Keratinocyte (primary cell): Measurements from ENCODE around the gene PRKCA. TPM values are rescaled to one million over a fixed set of nuclear protein-coding genes. Genes with fewer than 3 reads are reported as not detected.

Experiments used
- DNase-seq: peaks from one replicate; pipeline ENCODE4 v3.0.0-alpha.2; 2011; ENCODE audit warnings: low read depth, missing footprints, low spot score
- FAIRE-seq: peaks from 2 replicates; lab custom pipeline; 2011; peaks lifted over from hg19 to GRCh38; lab: Jason Lieb, UNC
- H2AFZ ChIP-seq: 2 replicates; pipeline ENCODE4 v1.6.0; 2012; ENCODE audit warnings: low read length, control low read depth, inconsistent platforms; ENCODE audit not compliant: control insufficient read depth
- H3K27ac ChIP-seq: 2 replicates; pipeline ENCODE4 v1.5.1; 2011; ENCODE audit warnings: low read length; ENCODE audit not compliant: control insufficient read depth, insufficient read depth
- H3K27me3 ChIP-seq: 3 replicates; pipeline ENCODE4 v1.6.0; 2011; ENCODE audit warnings: low read length; ENCODE audit not compliant: control insufficient read depth, insufficient read depth; ENCODE audit errors: extremely low read depth
- H3K36me3 ChIP-seq, 2 experiments: 2 replicates in 1 of 2; 3 replicates in 1 of 2; pipeline ENCODE4 v1.5.1; 2011; ENCODE audit warnings: low read length in 2 of 2, mild to moderate bottlenecking in 1 of 2; ENCODE audit not compliant: control insufficient read depth in 2 of 2, insufficient read depth in 2 of 2; ENCODE audit errors: extremely low read depth in 1 of 2
- H3K4me1 ChIP-seq: 3 replicates; pipeline ENCODE4 v1.5.1; 2011; ENCODE audit warnings: low read length; ENCODE audit not compliant: control insufficient read depth, insufficient read depth; ENCODE audit errors: extremely low read depth
- H3K4me2 ChIP-seq: 3 replicates; pipeline ENCODE4 v1.6.0; 2011; ENCODE audit warnings: low read depth, low read length; ENCODE audit not compliant: control insufficient read depth, insufficient read depth; ENCODE audit errors: extremely low read depth
- H3K4me3 ChIP-seq, 3 experiments: fragments of 200-600 bp in 1 of 3; sonication (generic) in 1 of 3; 2 replicates in 2 of 3; 3 replicates in 1 of 3; pipeline ENCODE4 v1.5.1; 2011 to 2016; ENCODE audit warnings: low read length in 3 of 3, mild to moderate bottlenecking in 3 of 3, control low read depth in 2 of 3, inconsistent platforms in 1 of 3, low read depth in 1 of 3, mixed read lengths in 1 of 3, mixed run types in 1 of 3, moderate library complexity in 1 of 3; ENCODE audit not compliant: control insufficient read depth in 2 of 3, insufficient read depth in 2 of 3; ENCODE audit errors: extremely low read depth in 1 of 3
- H3K79me2 ChIP-seq: 2 replicates; pipeline ENCODE4 v1.6.0; 2012; ENCODE audit warnings: low read length; ENCODE audit not compliant: control insufficient read depth, insufficient read depth
- H3K9ac ChIP-seq: 3 replicates; pipeline ENCODE4 v1.6.0; 2011; ENCODE audit warnings: low read length; ENCODE audit not compliant: control insufficient read depth, insufficient read depth; ENCODE audit errors: extremely low read depth
- H3K9me1 ChIP-seq: 3 replicates; pipeline ENCODE4 v1.6.0; 2011; ENCODE audit warnings: low read length; ENCODE audit not compliant: control insufficient read depth, insufficient read depth; ENCODE audit errors: extremely low read depth
- H3K9me3 ChIP-seq: 2 replicates; pipeline ENCODE4 v1.5.1; 2012; ENCODE audit warnings: low read depth, low read length; ENCODE audit not compliant: control insufficient read depth
- H4K20me1 ChIP-seq: 3 replicates; pipeline ENCODE4 v1.6.0; 2011; ENCODE audit warnings: low read length; ENCODE audit not compliant: control insufficient read depth, insufficient read depth; ENCODE audit errors: extremely low read depth
- EZH2 ChIP-seq: IDR thresholded peaks from one replicate; pipeline ENCODE4 v1.6.1; 2012; ENCODE audit warnings: inconsistent platforms, mild to moderate bottlenecking, low read length, moderate library complexity
- dilution Hi-C: fragments of 300-500 bp; cut with MboI; formaldehyde crosslinking; loops from one replicate; pipeline ENCODE4 v1.7.0; 2020; ENCODE audit warnings: low sequenced_read_pairs; ENCODE audit not compliant: extremely low pct_ligation_motif_present
- polyA plus RNA-seq, 5 experiments: library from polyadenylated mRNA; depleted of rRNA in 3 of 5; stranded (reverse) in 3 of 5; stranded (forward) in 1 of 5; unstranded in 1 of 5; fragments of >200 nt; gene quantifications; 1 replicate in 1 of 5; 2 replicates in 3 of 5; 3 replicates in 1 of 5; pipeline versions ENCODE4 v1.2.1 to v1.2.3, GENCODE V29; 2011 to 2012; ENCODE audit warnings: missing spikeins in 2 of 5, low read depth in 1 of 5, low replicate concordance in 1 of 5
- TF ChIP-seq, protein P1 (sequence below), 3 experiments: IDR thresholded peaks in 1 of 3; conservative IDR thresholded peaks in 1 of 3; optimal IDR thresholded peaks in 1 of 3; 2 replicates in 2 of 3; 3 replicates in 1 of 3; pipeline versions ENCODE3 to v1.5.1; 2011; ENCODE audit warnings: low read length in 3 of 3, mild to moderate bottlenecking in 3 of 3, moderate library complexity in 2 of 3, control low read depth in 1 of 3, inconsistent platforms in 1 of 3; ENCODE audit not compliant: insufficient read depth in 2 of 3; ENCODE audit errors: extremely low read depth in 1 of 3

PRKCA gene
- polyA plus RNA-seq, 1 donor (not counting 4 experiments of a cell fraction or from before 2014, with no cell fraction given) = 3.6 TPM

DNA sequence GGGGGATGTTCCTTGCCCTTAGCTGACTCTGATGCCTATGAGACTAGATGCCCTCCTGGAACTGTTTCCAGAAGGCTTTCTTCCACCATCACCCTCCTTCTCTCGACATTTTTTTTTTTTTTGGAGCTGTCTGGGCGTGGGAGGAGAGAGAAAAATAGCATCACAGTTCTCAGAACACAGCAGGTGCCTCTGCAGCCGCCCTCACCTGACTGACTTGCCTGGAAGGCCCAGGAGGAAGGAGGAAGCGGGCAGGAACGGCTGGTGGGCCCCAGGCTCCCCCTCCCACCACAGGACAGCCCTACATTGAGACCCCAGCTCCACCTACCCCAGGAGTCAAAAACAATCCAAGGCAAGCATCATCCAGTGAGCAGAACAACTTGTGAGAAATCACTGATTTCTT is 512.2 kb downstream of the PRKCA start:
- Histone ChIP-seq H3K9ac (no peak overlapping the region), H3K9me1 (no peaks in the 10 kb centered on the region), H3K27me3 (no peaks in the 10 kb centered on the region), H3K79me2 (no peaks in the 10 kb centered on the region), H3K4me3 (no peak overlapping the region), H3K9me3 (no peaks in the 10 kb centered on the region), H3K27ac (no peak overlapping the region), H3K4me2 (no peak overlapping the region), H3K4me1 (no peaks in the 10 kb centered on the region), H2AFZ (no peak overlapping the region), H3K36me3 (no peaks in the 10 kb centered on the region), H4K20me1 (no peaks in the 10 kb centered on the region)
- TF ChIP-seq EZH2 = no peak
- TF ChIP-seq, protein P1, sequence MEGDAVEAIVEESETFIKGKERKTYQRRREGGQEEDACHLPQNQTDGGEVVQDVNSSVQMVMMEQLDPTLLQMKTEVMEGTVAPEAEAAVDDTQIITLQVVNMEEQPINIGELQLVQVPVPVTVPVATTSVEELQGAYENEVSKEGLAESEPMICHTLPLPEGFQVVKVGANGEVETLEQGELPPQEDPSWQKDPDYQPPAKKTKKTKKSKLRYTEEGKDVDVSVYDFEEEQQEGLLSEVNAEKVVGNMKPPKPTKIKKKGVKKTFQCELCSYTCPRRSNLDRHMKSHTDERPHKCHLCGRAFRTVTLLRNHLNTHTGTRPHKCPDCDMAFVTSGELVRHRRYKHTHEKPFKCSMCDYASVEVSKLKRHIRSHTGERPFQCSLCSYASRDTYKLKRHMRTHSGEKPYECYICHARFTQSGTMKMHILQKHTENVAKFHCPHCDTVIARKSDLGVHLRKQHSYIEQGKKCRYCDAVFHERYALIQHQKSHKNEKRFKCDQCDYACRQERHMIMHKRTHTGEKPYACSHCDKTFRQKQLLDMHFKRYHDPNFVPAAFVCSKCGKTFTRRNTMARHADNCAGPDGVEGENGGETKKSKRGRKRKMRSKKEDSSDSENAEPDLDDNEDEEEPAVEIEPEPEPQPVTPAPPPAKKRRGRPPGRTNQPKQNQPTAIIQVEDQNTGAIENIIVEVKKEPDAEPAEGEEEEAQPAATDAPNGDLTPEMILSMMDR (optimal IDR thresholded peaks at IDR 0.05 in 1 of 3, IDR thresholded peaks at IDR 0.05 in 1 of 3, conservative IDR thresholded peaks at IDR 0.05 in 1 of 3; ENCODE audit: extremely low read depth in 1 of 3, insufficient read depth in 2 of 3, low read length in 3 of 3) = no peak
- FAIRE-seq = no peak
- DNase-seq = no peak
- dilution Hi-C loops = no loop called here

DNA sequence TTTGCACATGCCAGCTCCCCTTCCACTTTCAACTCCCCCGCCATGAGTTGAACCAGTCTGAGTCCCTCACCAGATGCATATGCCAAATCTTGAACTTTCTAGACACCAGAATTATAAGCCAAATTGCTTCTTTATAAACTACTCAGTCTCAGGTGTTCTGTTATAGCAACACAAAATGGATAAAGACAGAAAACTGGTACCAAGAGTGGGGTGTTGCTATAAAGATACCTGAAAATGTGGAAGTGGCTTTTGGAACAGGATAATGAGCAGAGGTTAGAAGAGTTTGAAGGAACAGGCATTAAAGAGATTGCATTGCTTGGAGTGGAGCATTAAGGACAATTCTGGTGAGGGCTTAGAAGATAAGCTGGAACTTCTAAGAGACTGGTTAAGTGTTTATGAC is 515.3 kb downstream of the PRKCA start:
- dilution Hi-C loops = no loop called here
- H3K27ac ChIP-seq = no peak overlapping the region
- H4K20me1 ChIP-seq = no peaks in the 10 kb centered on the region
- no peaks in the 10 kb centered on the region for H3K4me1 ChIP-seq
- H3K9me1 ChIP-seq = no peaks in the 10 kb centered on the region
- H3K9me3 ChIP-seq = no peaks in the 10 kb centered on the region
- peaks cover 2% of the 10 kb centered on the region for H3K27me3 ChIP-seq
- no peak for TF ChIP-seq EZH2
- TF ChIP-seq, protein P1 (optimal IDR thresholded peaks at IDR 0.05 in 1 of 3, IDR thresholded peaks at IDR 0.05 in 1 of 3, conservative IDR thresholded peaks at IDR 0.05 in 1 of 3; ENCODE audit: extremely low read depth in 1 of 3, insufficient read depth in 2 of 3, low read length in 3 of 3) = no peak
- FAIRE-seq = no peak
- no peak overlapping the region for H2AFZ ChIP-seq
- no peak overlapping the region for H3K9ac ChIP-seq
- H3K4me3 ChIP-seq = no peak overlapping the region
- H3K36me3 ChIP-seq = no peaks in the 10 kb centered on the region
- no peaks in the 10 kb centered on the region for H3K79me2 ChIP-seq
- no peak for DNase-seq
- H3K4me2 ChIP-seq = no peak overlapping the region
